SK-N-SH treated with all-trans-retinoic acid at 6 μM for 48 hours (cell line): ENCODE data around the gene KCNMB2.

Experiments used
- ARNTL ChIP-seq: fragments of 450-650 bp; formaldehyde crosslinking; IDR thresholded peaks from 2 replicates; pipeline ENCODE4 v1.5.0; 2020; ENCODE audit warnings: low read depth, mild to moderate bottlenecking, moderate library complexity, borderline replicate concordance
- ESRRG ChIP-seq: fragments of 250-450 bp; sonication (Bioruptor Pico); IDR thresholded peaks from 2 replicates; pipeline ENCODE4 v1.6.1; 2021; ENCODE audit warnings: mild to moderate bottlenecking
- PPARA ChIP-seq: fragments of 250-450 bp; sonication (Bioruptor Pico); IDR thresholded peaks from 2 replicates; pipeline ENCODE4 v1.5.0; 2020; ENCODE audit warnings: mild to moderate bottlenecking, borderline replicate concordance
- ZFP3 ChIP-seq: fragments of 250-450 bp; sonication (Bioruptor Pico); IDR thresholded peaks from 2 replicates; pipeline ENCODE4 v1.5.0; 2020; ENCODE audit warnings: mild to moderate bottlenecking, moderate library complexity
- ZFP30 ChIP-seq: fragments of 450-650 bp; formaldehyde crosslinking; IDR thresholded peaks from 2 replicates; pipeline ENCODE4 v1.5.0; 2022; ENCODE audit warnings: mild to moderate bottlenecking, moderate library complexity

- TF ChIP-seq ARNTL (CRISPR knock-in tag) (no peak), ESRRG (CRISPR knock-in tag) (no peak), ZFP30 (CRISPR knock-in tag) (no peak), PPARA (CRISPR knock-in tag) (no peak), ZFP3 (no peak)
These were observed 110.1 kb downstream of the KCNMB2 start for GRCh38 chr3:178646186-178646862.
